Neural cell (in vitro differentiated cells): Measurements from ENCODE around the gene HELT.

Experiments
- EP300 ChIP-seq: fragments of 450-650 bp; conservative IDR thresholded peaks from 2 replicates; pipeline ENCODE4 v1.6.1; 2014; ENCODE audit warnings: antibody characterized with exemption, mild to moderate bottlenecking, moderate library complexity; ENCODE audit not compliant: poor library complexity, severe bottlenecking
- POLR2AphosphoS5 ChIP-seq: IDR thresholded peaks from 2 replicates; pipeline ENCODE4 v1.6.1; 2012
- SMC3 ChIP-seq: fragments of 450-650 bp; conservative IDR thresholded peaks from 2 replicates; pipeline ENCODE4 v1.6.1; 2014; ENCODE audit warnings: antibody characterized with exemption, mild to moderate bottlenecking, moderate library complexity; ENCODE audit not compliant: poor library complexity
- TF ChIP-seq, protein P1 (sequence below): fragments of 450-650 bp; IDR thresholded peaks from 2 replicates; pipeline ENCODE4 v1.5.1; 2014; ENCODE audit warnings: antibody characterized with exemption, mild to moderate bottlenecking, moderate library complexity; ENCODE audit not compliant: poor library complexity, severe bottlenecking

GRCh38 chr4:184992422-184992821 is 25.9 kb upstream of the HELT start:
- TF ChIP-seq, protein P1, sequence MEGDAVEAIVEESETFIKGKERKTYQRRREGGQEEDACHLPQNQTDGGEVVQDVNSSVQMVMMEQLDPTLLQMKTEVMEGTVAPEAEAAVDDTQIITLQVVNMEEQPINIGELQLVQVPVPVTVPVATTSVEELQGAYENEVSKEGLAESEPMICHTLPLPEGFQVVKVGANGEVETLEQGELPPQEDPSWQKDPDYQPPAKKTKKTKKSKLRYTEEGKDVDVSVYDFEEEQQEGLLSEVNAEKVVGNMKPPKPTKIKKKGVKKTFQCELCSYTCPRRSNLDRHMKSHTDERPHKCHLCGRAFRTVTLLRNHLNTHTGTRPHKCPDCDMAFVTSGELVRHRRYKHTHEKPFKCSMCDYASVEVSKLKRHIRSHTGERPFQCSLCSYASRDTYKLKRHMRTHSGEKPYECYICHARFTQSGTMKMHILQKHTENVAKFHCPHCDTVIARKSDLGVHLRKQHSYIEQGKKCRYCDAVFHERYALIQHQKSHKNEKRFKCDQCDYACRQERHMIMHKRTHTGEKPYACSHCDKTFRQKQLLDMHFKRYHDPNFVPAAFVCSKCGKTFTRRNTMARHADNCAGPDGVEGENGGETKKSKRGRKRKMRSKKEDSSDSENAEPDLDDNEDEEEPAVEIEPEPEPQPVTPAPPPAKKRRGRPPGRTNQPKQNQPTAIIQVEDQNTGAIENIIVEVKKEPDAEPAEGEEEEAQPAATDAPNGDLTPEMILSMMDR = no peak
- TF ChIP-seq SMC3 (no peak), EP300 (no peak), POLR2AphosphoS5 (no peak)
